ENCODE results near the gene E2F2. TPM values are rescaled to one million over a fixed set of nuclear protein-coding genes. Genes with fewer than 3 reads are reported as not detected.

The E2F2 gene
- total RNA-seq, 1 donor: under 0.01 TPM

- Histone ChIP-seq H3K4me1 (ENCODE audit: insufficient read depth, low read length) (peaks cover 48% of the 10 kb centered on the region), H3K79me2 (ENCODE audit: insufficient read depth, low read length) (peaks cover 18% of the 10 kb centered on the region), H3K27me3 (ENCODE audit: insufficient read depth, low read length) (no peaks in the 10 kb centered on the region), H4K20me1 (ENCODE audit: insufficient read depth, low read length) (peaks cover 6% of the 10 kb centered on the region), H3K36me3 (ENCODE audit: insufficient read depth, low read length) (no peaks in the 10 kb centered on the region), H3K27ac (ENCODE audit: low read depth, low read length) (peak overlapping the region; percentile 63), H2AFZ (ENCODE audit: low read length) (peak overlapping the region; percentile 5), H3K9me3 (ENCODE audit: low read depth, low read length) (no peaks in the 10 kb centered on the region), H3K4me2 (ENCODE audit: insufficient read depth, low read length) (peak overlapping the region; percentile 21), H3K4me3 (ENCODE audit: insufficient read depth, low read length) (no peak overlapping the region)
- no peak for TF ChIP-seq CTCF (IDR thresholded peaks at IDR 0.05; ENCODE audit: extremely low read depth, low read depth, low read length)
- peak; percentile 94 for DNase-seq (ENCODE audit: insufficient read length, low spot score, missing footprints)
These were observed 60.6 kb downstream of the E2F2 start for GRCh38 chr1:23470282-23471070.

GRCh38 chr1:23469372-23469982 is 61.6 kb downstream of the E2F2 start:
- Histone ChIP-seq H3K4me1 (ENCODE audit: insufficient read depth, low read length) (peaks cover 40% of the 10 kb centered on the region), H2AFZ (ENCODE audit: low read length) (no peak overlapping the region), H4K20me1 (ENCODE audit: insufficient read depth, low read length) (peaks cover 5% of the 10 kb centered on the region), H3K27me3 (ENCODE audit: insufficient read depth, low read length) (no peaks in the 10 kb centered on the region), H3K36me3 (ENCODE audit: insufficient read depth, low read length) (no peaks in the 10 kb centered on the region), H3K79me2 (ENCODE audit: insufficient read depth, low read length) (peaks cover 18% of the 10 kb centered on the region), H3K4me3 (ENCODE audit: insufficient read depth, low read length) (no peak overlapping the region), H3K4me2 (ENCODE audit: insufficient read depth, low read length) (no peak overlapping the region), H3K9me3 (ENCODE audit: low read depth, low read length) (no peaks in the 10 kb centered on the region), H3K27ac (ENCODE audit: low read depth, low read length) (peak overlapping the region; percentile 63)
- no peak for DNase-seq (ENCODE audit: insufficient read length, low spot score, missing footprints)
- TF ChIP-seq CTCF (IDR thresholded peaks at IDR 0.05; ENCODE audit: extremely low read depth, low read depth, low read length): no peak

GRCh38 chr1:23466423-23466989 is 64.5 kb downstream of the E2F2 start:
- no peak for DNase-seq (ENCODE audit: insufficient read length, low spot score, missing footprints)
- no peak overlapping the region for H2AFZ ChIP-seq (ENCODE audit: low read length)
- peaks cover 8% of the 10 kb centered on the region for H4K20me1 ChIP-seq (ENCODE audit: insufficient read depth, low read length)
- no peak overlapping the region for H3K27ac ChIP-seq (ENCODE audit: low read depth, low read length)
- TF ChIP-seq CTCF (IDR thresholded peaks at IDR 0.05; ENCODE audit: extremely low read depth, low read depth, low read length): no peak
- no peaks in the 10 kb centered on the region for H3K36me3 ChIP-seq (ENCODE audit: insufficient read depth, low read length)
- H3K27me3 ChIP-seq (ENCODE audit: insufficient read depth, low read length): no peaks in the 10 kb centered on the region
- H3K9me3 ChIP-seq (ENCODE audit: low read depth, low read length): no peaks in the 10 kb centered on the region
- H3K4me3 ChIP-seq (ENCODE audit: insufficient read depth, low read length): no peak overlapping the region
- peaks cover 7% of the 10 kb centered on the region for H3K79me2 ChIP-seq (ENCODE audit: insufficient read depth, low read length)
- no peak overlapping the region for H3K4me2 ChIP-seq (ENCODE audit: insufficient read depth, low read length)
- H3K4me1 ChIP-seq (ENCODE audit: insufficient read depth, low read length): peaks cover 27% of the 10 kb centered on the region

GRCh38 chr1:23463286-23463685 is 67.7 kb downstream of the E2F2 start:
- Histone ChIP-seq H3K4me1 (ENCODE audit: insufficient read depth, low read length) (peaks cover 4% of the 10 kb centered on the region), H4K20me1 (ENCODE audit: insufficient read depth, low read length) (peaks cover 9% of the 10 kb centered on the region), H3K4me3 (ENCODE audit: insufficient read depth, low read length) (no peak overlapping the region), H3K79me2 (ENCODE audit: insufficient read depth, low read length) (peaks cover 7% of the 10 kb centered on the region), H3K36me3 (ENCODE audit: insufficient read depth, low read length) (no peaks in the 10 kb centered on the region), H2AFZ (ENCODE audit: low read length) (no peak overlapping the region), H3K27ac (ENCODE audit: low read depth, low read length) (no peak overlapping the region), H3K27me3 (ENCODE audit: insufficient read depth, low read length) (no peaks in the 10 kb centered on the region), H3K4me2 (ENCODE audit: insufficient read depth, low read length) (no peak overlapping the region), H3K9me3 (ENCODE audit: low read depth, low read length) (no peaks in the 10 kb centered on the region)
- no peak for TF ChIP-seq CTCF (IDR thresholded peaks at IDR 0.05; ENCODE audit: extremely low read depth, low read depth, low read length)
- no peak for DNase-seq (ENCODE audit: insufficient read length, low spot score, missing footprints)

Measured in osteoblast (primary cell).